Measurements from ENCODE around the gene ORM1.

ORM1 gene

GRCh38 chr9:114344188-114344566 is 21.3 kb downstream of the ORM1 start:
- DNase-seq (ENCODE audit: low spot score): no peak

- no peak for DNase-seq (ENCODE audit: low spot score)
These were observed 21.8 kb downstream of the ORM1 start for GRCh38 chr9:114344692-114345091.

- DNase-seq (ENCODE audit: low spot score): no peak
These were observed 22.7 kb downstream of the ORM1 start for GRCh38 chr9:114345493-114346065.

DNA sequence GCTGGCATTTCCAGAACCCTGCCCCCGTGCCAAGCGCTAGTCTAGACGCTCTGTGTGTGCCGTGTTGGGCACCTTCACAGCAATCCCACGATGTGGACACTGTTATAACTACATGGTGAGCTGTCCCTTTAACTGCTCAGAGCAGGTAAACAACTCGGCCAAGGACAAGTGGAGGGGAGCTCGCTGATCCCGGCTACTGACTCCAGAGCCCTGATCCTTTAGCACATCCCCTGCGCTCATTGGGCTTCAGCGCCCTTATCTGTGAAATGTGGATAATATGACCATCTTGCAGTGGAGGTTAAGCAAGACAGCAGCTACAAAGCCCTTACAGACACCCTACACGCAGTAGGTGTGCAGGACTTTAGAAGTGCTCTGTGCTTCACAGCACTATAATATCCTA is 23.2 kb downstream of the ORM1 start:
- no peak for DNase-seq (ENCODE audit: low spot score)

DNA sequence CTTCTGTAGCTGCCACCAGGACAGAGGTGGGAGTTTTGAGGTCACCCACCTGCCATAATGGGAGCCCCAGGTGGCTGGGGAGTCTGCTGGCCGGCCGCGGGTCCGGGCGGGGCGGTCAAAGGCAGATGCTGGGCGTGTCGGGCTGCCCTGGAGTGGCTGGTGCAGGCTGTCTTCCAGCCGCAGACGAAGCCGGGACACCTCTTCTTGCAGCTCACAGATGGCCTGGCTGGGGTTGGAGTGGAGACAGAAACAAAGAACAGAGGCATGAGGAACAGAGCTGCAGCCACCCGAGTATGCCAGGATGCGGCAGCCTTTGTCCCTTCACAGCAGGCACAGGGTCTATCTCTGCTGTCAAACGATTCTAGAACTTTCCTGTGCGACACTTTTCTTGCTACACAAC is 24.8 kb downstream of the ORM1 start:
- no peak for DNase-seq (ENCODE audit: low spot score)

DNA sequence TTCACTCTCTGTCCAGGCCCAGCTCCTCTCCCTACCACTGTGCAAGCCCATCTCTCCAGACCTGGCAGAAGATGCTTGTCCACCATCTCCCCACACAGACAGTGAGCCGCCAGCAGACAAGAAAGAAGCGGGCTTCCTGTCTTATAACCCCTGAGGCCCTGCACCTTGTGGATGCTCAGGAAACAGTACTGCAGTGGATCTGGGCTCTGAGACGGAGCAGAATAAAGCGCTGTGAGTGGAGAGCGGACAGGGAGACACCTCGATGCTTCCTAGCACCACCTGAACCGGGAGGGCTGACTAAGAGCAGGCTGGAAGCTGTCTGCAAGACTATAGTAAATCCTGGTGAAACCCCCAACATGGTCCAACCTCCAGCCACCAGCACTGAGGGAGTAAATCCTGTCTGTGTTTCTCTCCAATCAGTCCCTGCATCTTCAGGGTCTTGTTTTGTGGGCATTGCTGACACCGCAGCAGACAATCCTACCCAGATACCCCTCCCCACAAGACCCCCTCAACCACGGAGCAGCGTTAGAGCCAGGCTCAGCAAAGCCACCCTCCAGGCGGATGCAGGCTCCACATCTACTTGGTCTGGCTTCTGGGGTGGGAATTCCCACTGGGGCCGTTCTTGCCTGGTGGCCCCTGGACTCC is 25.5 kb downstream of the ORM1 start:
- DNase-seq (ENCODE audit: low spot score): no peak

DNA sequence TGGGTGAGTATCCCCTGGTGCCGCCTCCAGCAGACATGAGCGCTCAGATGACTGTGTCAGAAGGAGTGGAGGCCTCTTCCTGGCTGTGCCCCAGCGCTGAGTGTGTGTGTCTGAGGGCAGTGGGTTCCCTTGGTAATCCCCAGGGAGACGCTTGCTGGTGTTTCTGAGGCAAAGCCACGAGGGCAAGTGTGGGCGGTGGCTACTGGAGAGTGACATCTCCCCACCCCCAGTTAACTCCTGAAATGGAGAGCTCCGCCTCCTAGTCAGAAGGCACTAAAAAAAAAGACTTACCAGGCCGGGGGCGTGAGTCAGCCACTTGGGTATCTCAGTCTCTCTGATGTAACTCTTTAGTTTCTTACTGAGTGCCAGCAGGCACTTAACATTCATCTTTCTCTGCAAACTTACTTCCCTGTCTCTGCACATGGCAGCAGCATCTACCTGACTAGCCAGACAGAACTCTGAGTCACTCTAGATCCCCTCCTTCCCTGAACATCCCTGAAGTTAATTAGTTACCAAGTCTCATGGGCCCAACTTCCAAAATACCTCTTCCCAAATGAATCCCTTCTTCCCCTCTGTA is 26.1 kb downstream of the ORM1 start:
- DNase-seq (ENCODE audit: low spot score): peak; percentile 98

GRCh38 chr9:114349713-114350480 is 27.0 kb downstream of the ORM1 start:
- DNase-seq (ENCODE audit: low spot score): no peak

GRCh38 chr9:114350636-114351401 is 27.9 kb downstream of the ORM1 start:
- DNase-seq (ENCODE audit: low spot score): no peak

- no peak for DNase-seq (ENCODE audit: low spot score)
These were observed 29.0 kb downstream of the ORM1 start for GRCh38 chr9:114351932-114352331.

DNA sequence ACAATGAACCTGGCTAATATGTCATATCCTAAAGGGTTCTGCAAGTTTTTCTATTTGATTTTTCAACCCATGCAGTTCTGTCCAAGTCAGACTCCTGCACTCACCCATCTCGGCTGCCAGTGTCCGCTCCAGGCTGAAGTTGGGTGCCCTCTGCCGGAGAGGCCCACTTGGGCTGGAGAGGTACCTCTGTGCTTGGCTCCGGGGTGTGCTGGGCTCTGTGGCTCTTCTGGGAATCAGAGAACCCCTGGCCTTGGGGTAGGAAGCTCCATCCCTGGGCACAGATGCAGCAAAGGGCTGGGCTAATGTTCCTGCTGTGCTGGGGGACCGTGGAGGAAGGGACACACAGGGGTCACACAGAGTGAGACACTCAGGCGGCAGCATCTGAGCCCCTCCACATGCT is 32.9 kb downstream of the ORM1 start:
- DNase-seq (ENCODE audit: low spot score): no peak

GRCh38 chr9:114356792-114357191 is 33.9 kb downstream of the ORM1 start:
- DNase-seq (ENCODE audit: low spot score): no peak

DNA sequence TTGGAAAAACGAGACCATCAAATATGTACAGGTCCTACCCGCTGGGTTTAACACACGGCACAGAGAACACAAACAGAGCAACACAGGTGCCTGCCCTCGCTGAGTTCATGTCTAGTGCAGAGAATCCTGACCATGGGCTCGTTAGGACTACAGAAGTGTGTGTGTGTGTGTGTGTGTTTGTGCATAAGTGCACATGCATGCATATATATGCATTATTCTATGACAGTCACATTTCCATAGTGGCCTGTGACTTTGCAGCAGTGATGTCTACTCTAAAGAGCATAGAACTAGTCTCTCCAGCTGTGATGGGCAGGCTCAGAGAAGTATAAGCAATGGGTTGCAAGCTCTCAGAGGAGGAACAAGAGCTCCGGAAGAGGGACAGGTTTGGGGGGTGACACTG is 34.5 kb downstream of the ORM1 start:
- no peak for DNase-seq (ENCODE audit: low spot score)

DNA sequence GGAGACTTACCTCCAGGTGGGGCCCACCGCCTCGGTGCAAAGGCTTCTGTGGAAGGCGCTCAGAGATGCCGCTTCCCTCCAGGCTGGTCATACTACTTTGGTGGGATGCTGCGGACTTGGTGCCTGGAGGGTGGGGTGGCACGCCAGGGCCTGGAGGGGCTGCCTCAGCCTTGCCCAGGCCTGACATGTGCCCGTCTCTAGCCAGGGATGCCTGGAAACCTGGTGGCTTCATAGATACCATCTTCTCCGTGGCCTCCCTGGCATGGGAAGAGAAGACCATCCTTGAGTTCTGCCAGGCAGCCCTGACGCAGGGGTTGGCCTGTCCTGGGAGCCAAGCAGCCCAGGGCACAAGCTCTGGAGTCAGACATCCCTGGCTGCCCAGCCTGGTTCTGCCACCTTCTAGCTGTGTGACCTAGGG is 35.0 kb downstream of the ORM1 start:
- DNase-seq (ENCODE audit: low spot score): no peak

GRCh38 chr9:114359801-114360200 is 36.9 kb downstream of the ORM1 start:
- DNase-seq (ENCODE audit: low spot score): no peak

DNA sequence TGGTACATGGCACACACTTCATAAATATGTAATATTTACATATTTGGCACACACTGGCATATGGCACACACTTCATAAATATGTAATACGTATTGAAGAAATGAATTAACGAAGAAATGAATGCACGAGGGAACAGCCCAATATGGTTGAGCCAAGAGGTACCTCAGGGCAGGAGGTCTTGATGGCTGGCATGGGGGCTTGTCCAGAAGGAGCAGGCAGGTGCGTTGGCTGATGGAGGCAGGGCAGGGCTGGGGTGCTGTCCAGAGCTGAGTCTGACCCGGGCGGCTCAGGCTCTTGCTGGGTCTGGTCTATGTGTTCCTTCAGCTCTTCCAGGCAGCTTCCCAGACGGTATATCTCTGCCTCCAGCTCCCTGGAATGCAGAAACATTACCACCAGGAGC is 38.6 kb downstream of the ORM1 start:
- DNase-seq (ENCODE audit: low spot score): no peak

GRCh38 chr9:114362394-114362793 is 39.5 kb downstream of the ORM1 start:
- DNase-seq (ENCODE audit: low spot score): no peak

DNA sequence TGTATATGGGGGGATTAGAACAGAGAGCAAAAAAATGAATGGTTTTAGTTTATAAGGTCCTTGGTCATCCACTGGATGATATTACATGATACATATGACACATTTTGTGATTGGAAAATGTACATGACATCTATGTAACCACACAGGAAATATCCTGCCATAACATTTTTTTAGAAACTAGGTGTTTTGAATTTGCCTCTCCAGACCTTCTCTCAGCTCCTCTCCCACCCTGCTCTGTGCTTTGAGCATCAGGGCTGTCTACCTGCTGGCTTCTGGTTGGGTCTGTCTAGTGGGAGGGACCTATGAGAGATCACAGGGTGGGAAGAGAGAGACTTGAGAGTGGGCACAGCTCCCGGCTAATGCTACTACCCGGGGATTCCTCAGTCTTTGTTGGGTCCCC is 40.5 kb downstream of the ORM1 start:
- no peak for DNase-seq (ENCODE audit: low spot score)

- no peak for DNase-seq (ENCODE audit: low spot score)
These were observed 41.5 kb downstream of the ORM1 start for GRCh38 chr9:114364134-114365041.

GRCh38 chr9:114365194-114365593 is 42.3 kb downstream of the ORM1 start:
- no peak for DNase-seq (ENCODE audit: low spot score)

All from COLO829 (cell line).